Suppressor macrophage treated with lipopolysaccharide for 4 hours (primary cell): ENCODE measurements around the gene TMEM232.
"Not testable (repeated sequence)": the region's sequence is repeated elsewhere in the genome, so short reads cannot be mapped to it uniquely, and the experiment has no call there.

ENCODE experiments used
- DNase-seq: peaks from one replicate; pipeline ENCODE4 v3.0.0-alpha.2; 2020

Gene TMEM232

DNA sequence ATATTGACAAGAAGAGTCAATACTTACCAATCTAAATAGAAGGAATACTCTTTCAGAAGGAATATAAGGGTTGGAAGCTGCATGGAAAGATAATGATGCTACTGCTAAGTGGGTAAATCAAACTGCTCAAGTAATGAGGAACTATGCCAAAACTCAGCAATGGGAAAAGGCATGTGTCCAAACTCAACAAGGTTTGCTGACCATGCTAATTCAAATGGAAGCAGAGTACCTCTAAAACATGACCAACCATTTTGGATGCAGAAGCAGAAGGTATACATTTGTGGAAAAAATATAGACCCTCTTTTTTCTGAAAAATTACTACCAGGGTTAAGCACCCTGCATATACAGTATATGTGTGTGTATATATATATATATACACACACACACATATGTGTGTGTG, 21.1 kb downstream of the TMEM232 start:
- no peak for DNase-seq

DNA sequence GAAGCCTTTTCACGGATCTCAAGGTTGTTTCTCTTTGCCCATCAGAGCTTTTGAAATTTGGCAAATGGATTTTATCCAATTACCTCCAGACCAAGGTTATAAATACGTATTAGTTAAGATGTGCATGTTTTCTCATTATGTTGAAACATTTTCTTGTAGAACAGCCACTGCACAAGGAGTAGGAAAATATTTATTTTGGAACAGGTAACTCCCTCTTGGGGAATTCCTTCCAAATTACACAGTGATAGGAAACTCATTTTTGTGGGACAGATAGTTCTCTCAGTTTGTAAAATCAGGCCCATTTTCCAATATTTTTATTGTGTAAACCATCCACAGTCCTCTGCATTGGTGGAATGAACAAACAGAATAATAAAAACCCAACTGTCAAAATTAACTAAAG, 23.0 kb downstream of the TMEM232 start:
- no peak for DNase-seq

GRCh38 chr5:110702704-110703103, 23.8 kb downstream of the TMEM232 start:
- DNase-seq = no peak

GRCh38 chr5:110702300-110702699, 24.2 kb downstream of the TMEM232 start:
- DNase-seq = no peak

DNA sequence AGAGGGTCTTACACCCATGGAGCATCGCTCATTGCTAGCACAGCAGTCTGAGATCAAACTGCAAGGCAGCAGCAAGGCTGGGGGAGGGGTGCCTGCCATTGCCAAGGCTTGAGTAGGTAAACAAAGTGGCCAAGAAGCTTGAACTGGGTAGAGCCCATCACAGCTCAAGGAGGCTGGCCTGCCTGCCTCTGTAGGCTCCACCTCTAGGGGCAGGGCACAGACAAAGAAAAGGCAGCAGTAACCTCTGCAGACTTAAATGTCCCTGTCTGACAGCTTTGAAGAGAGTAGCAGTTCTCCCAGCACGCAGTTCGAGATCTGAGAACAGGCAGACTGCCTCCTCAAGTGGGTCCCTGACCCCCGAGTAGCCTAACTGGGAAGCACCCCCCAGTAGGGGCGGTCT, 33.8 kb downstream of the TMEM232 start:
- not testable (repeated sequence) for DNase-seq

- not testable (repeated sequence) for DNase-seq
Measured at GRCh38 chr5:110690587-110690986, 35.9 kb downstream of the TMEM232 start.

- no peak for DNase-seq
Measured at GRCh38 chr5:110687485-110687884, 39.0 kb downstream of the TMEM232 start.

DNA sequence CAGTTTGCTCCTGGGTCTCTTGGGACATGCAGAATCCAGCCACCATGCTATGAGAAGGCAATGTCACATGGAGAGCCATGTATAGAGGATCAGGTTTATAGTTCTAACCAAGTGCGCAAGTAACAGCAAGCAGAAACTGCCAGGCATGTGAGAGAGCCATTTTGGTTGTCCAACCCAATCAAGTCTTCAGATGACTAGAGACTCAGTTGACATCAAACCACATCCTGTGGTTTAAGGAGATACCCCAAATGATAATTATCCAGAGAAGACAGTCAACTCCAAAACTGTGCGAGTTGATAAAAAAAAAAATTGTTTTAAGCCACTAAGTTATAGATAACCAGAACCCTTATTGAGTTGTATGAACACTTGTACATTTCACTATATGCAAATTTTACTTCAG, 40.2 kb downstream of the TMEM232 start:
- no peak for DNase-seq

DNA sequence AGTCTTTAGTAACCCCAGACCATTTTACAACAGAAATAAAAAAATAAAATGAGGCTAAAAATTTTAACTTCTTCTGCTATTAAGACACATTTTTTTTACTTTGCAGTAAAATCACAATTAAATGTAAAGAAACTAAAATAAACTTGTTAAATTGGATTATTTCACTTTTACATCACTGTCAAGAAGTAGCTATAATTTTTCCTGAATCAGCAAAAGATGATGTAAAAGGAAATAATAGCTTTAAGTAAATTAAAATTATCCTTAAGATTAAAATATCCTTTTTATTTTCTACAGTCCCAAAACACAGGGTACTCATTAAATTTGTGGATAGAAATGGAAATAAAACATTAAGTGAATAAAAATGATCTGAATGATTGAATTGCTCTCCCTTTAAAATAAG, 44.5 kb downstream of the TMEM232 start:
- DNase-seq = no peak

- DNase-seq = no peak
Measured at GRCh38 chr5:110681109-110681508, 45.4 kb downstream of the TMEM232 start.

- DNase-seq = not testable (repeated sequence)
Measured at GRCh38 chr5:110676554-110676953, 49.9 kb downstream of the TMEM232 start.

DNA sequence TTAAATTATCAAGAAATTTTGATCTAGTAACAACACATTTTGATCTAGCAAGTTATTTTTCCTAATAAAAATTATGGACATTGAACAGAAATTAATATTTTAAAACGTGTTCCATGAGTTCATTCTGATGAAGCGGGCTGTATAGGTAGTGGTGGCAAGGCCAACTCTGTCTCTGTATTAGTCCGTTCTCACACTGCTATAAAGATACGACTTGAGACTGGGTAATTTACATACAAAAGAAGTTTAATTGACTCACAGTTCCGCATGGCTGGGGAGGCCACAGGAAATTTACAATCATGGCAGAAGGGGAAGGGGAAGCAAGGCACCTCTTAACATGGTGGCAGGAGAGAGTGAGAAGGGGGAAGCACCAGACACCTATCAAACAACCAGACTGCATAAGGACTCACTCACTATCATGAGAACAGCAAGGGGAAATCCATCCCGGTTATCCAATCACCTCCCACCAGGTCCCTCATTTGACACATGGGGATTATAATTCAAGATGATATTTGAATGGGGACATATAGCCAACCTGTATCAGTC, 61.2 kb downstream of the TMEM232 start:
- DNase-seq = no peak

DNA sequence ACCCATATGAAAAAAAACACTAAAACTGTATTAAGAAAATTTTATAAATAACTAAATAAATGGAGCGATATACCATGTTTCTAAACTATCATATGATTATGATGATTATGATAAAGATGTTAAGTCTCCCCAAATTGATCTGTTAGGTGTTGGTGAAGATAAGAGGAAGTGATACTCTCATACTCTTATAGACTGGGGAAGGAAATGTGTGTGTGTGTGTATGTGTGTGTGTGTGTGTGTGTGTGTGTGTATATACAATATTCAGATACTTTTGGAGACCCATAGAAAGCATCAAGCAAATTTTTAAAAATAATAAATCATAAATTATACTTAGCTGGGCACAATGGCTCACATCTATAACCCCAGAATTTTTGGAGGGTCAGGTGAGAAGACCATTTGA, 62.9 kb downstream of the TMEM232 start:
- DNase-seq = peak; percentile 0

DNA sequence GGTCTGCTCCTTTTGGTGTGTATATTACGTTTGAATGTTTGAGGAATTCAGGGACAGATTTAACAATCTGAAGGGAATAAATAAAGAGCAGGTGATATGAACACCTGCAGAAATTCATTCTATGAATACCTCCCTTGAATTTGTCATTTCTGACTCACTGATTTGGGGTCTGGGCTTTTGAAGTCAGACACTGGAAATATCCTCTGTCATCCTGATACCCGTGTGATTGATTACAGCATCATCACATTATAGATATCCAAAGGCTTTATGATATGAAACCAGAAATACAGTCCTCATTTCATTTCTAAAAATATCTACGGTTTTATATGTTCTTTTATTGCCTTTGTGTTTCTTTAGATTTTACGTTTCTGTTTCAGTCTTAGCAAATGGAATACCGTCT, 68.5 kb downstream of the TMEM232 start:
- DNase-seq = no peak

GRCh38 chr5:110653231-110653970, 73.1 kb downstream of the TMEM232 start:
- DNase-seq = no peak

DNA sequence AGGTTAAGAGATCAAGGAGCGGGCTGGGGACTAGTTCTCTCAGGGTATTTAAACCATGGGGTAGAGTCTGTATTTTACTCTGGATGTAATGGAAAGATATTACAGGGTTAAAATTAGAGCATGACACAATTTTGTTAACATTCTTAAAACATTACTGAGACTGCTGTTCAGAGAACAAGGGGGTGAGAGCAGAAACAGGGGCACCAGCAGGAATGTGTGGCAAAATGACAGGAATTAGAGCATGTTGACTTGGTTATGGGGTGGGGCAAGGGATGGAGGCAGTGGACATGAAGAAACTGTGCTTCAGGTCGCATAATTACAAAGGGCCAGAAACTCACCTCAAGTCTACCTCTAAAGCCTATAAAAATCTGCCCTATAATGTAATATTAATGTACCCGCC, 75.0 kb downstream of the TMEM232 start:
- no peak for DNase-seq

- DNase-seq = no peak
Measured at GRCh38 chr5:110644357-110644756, 82.1 kb downstream of the TMEM232 start.

DNA sequence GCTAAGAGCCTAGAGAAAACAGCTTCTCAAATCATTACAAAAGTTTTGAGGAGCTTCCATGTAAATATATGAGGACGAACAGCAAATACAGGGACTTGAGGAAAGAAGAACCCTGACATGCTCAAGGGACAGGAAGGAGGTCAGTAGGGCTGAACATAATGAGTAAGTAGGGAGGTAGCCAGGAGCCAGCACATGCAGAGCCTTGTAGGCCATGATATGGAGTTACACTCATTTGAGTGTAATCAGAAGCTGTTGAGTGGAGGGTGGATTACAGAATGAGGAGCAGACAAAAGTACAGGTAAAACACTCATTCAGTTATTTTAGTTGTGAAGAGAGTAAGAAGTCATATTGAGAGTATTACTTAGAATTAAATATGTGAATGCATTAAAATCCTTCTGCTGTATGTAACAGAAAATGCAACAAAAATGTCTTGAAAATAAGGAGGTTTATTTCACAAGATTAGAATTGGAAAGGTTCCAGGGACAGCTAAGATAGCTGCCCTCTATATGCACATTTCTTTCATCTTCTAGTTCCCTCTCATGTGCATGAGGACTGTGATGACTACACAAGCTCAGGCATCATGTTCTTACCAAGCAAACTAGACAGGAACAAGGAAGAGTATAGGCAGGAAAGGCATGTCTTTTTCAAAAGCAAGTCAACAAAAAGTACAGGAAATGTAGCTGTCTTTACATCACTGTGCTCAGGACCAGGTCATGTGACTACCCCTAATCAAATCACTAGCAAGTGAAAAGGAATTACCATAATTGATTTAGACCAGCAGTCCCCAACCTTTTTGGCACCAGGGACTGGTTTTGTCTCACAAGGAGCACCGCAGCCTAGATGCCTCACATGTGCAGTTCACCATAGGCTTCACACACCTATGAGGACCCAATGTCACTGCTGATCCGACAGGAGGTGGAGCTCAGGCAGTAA, 87.2 kb downstream of the TMEM232 start:
- DNase-seq = no peak

GRCh38 chr5:110634475-110634874, 92.0 kb downstream of the TMEM232 start:
- DNase-seq = no peak

DNA sequence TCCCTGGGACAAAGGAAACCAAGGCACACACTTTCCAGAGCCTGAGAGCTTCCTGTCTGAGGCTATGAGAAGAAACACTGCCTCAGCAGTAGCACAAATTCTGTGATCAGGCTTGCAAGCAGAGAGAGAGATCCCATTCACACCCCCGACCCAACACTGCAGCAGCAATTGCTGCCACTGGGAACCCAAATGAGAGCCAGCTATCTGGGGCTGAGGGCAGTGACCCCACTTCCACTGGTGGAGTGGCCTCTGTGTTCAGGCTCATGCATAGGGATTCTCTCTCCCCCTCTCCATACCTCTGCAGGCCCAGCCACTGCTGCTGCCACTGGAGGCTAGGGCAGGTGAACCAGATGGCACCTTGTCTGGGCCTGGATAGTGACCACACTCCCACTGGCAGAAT, 95.2 kb downstream of the TMEM232 start:
- no peak for DNase-seq

GRCh38 chr5:110630350-110630749, 96.1 kb downstream of the TMEM232 start:
- no peak for DNase-seq

DNA sequence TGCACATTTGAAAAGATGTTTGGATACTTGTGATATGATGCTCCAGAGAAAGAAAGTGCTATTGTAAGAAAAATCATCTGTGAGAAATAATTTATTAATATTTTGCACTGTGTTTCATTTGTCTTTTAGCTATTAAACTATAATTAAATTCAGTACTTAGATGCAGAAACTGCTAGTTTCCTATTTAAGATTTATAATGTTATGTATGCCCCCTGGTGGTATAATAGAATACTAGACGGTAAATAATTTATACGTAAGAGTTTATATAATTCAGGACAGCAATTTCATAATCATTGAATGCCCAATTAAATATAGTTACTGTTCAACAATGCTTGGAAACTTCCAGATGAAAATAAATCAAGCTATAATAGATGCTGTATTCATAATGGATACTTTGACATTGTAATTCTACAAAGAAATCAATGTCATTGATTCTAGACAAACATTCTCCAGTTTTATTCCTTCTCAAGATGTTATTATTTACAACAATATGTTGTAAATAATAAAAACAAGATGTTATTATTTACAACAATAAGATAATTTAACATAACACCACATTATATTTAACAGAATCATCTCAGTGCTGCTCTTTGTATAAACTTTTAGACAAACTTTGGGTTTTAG, 101.0 kb downstream of the TMEM232 start:
- DNase-seq = peak; percentile 55

DNA sequence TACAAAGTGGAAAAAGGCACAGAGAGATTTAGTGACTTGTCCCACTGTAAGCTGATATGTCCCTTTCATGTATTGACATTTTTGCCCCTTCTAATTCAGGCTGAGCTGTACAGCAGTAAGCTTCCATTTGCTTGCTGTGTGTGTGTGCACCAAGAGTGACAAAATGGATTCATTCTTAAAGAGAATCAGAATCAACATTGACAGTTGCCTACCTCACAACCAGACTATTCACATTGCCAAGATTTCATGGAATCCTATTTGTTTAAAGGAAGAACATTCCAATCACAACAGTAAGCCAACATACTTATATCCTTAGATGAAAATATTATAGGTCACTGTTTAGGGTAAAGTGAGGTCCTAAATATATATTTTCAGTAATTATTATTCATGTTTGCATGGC, 102.6 kb downstream of the TMEM232 start:
- DNase-seq = no peak
